Mucosa of gallbladder (tissue), 1 donor: ENCODE results near the gene GNAL. TPM values are rescaled to one million over a fixed set of nuclear protein-coding genes. Genes with fewer than 3 reads are reported as not detected.

Experiments
- DNase-seq: peaks from one replicate; pipeline ENCODE4 v3.0.0-alpha.2; 2020; ENCODE audit warnings: low spot score
- total RNA-seq: library from RNA; stranded (reverse); gene quantifications from one replicate; pipeline ENCODE4 v1.2.1, GENCODE V29; 2021
- donor health status: DM: no; HTN: no; CAD: no.

Gene GNAL
- total RNA-seq, 1 donor from 2014 or later = 3.9 TPM

DNA sequence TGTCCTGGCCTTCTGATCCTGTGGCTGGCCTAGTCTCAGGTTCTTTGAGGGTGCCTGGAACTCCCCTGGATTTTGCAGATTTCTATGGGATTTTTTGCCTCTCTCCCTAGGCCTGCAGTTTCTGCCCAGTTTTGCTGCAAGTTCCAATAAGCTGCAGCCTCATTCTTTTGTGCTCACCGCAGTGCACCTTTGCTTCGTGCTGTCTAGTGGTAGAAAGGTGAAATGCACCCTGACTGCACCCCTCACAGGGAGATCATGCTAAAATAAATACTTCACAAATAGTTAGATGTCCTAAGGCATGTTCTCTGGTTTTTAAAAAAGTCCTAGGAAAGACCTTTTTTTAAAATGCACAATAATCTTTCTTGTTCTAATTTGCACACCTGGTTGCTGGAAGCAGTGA, 72.5 kb downstream of the GNAL start:
- no peak for DNase-seq

DNA sequence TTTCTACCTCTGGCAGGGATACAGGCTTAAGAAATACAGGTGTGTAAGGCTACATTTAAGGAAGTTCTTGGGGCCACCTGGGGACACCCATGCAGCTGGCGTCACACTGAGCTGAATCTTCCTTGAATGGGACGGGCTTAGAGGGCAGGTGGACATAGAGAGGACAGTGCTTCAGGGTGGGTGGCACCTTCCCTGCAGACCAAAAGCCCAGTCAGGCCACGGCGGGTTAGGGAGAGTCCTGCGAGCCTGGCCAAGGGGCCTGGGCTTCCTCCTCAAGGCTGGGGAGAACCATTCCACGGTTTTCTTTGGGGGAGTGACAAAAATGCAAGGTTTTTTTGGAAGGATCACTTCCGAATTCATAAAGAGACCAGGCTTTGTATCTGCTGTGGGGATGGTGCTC, 73.4 kb downstream of the GNAL start:
- DNase-seq = no peak

- no peak for DNase-seq
Observed at GRCh38 chr18:11767329-11767728, 78.3 kb downstream of the GNAL start.

DNA sequence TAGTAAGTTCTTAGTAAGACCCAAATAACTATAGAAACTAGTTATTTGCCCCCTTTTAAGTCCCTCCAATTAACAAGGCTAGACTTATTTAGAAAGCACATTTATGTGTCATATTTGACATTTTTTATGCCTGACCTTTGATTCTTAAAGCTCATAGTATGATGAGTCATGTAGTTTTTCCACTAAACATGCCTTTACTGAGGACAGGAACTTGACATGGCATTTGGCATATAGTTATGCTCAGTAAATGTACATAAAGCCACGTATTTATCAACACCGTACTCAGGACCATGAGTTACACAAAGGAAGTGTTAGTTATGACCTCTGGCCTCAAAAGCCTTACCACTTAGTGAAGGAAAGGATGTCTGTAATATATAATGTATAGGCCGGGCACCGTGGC, 78.9 kb downstream of the GNAL start:
- DNase-seq = no peak

- no peak for DNase-seq
Observed at GRCh38 chr18:11775436-11776174, 86.5 kb downstream of the GNAL start.

DNA sequence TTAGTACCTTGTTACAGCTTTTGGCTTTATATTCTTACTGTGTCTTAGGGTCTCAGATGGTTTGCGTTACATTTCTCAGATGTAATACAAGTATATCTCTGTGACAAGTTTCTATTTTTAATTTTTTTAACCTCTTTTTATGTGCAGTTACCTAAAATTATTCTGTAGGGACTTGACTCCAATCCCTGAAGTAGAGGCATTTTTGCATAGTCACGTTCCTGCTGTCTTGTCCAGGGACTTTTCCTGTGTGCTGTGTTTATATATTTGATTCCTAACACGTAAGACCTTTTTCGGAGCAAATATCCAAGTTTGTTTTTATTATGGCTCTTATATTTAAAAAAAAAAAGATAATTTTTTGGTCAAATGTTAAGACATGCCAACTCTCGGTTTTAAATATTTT, 91.0 kb downstream of the GNAL start:
- no peak for DNase-seq

- DNase-seq = no peak
Observed at GRCh38 chr18:11783716-11784331, 94.8 kb downstream of the GNAL start.

GRCh38 chr18:11784674-11785304, 95.7 kb downstream of the GNAL start:
- DNase-seq = no peak

DNA sequence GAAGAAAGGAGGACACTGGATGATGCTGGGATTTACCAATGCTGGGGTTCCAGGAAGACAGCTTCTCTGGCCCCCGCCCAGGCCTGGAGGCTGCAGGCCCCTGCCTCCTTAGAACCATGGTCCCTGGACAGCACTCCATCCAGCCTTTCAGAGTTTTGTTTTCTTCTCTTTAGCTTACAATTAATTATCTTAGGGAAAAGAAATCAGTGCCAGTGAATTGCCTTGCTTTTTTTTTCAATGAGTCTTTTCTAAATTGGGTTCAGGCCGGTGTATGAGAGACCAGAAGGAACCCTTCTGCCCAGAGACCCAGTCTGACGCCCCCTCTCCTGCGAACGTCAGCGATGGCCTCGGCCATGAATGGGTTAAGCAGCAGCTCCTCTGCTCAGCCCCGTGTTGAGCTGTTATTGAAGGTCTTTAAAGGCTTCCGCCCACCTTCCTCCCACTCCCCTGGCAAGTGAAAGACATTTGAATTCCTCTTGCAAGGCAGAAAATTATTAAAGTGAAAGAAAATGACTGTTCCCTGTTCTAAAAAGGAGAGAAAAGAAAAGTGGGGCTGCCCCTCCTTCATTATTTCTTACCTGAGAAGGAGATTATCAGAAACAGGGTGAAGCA, 96.5 kb downstream of the GNAL start:
- no peak for DNase-seq

- DNase-seq = no peak
Observed at GRCh38 chr18:11789716-11790510, 100.8 kb downstream of the GNAL start.

DNA sequence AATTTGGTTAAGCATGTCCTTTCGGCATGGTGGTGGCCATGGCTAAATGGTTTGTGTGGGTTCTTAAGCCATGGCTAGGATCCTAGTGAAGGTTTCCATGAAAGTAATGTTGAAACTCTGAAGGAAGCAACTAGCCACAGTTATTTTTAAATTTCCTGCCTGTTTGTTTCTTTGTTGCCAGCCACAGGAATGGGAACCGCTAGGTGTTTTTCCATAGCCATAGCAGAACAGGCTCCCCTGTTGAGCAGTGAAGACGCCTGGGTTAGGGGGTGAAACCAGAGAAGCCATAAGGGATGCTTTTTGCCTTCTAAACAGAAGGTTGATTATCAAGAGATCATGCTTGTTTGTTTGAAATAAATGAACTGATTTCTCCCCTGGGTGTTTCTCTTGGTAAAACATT, 102.1 kb downstream of the GNAL start:
- DNase-seq = no peak

GRCh38 chr18:11792632-11793031, 103.6 kb downstream of the GNAL start:
- DNase-seq = no peak

DNA sequence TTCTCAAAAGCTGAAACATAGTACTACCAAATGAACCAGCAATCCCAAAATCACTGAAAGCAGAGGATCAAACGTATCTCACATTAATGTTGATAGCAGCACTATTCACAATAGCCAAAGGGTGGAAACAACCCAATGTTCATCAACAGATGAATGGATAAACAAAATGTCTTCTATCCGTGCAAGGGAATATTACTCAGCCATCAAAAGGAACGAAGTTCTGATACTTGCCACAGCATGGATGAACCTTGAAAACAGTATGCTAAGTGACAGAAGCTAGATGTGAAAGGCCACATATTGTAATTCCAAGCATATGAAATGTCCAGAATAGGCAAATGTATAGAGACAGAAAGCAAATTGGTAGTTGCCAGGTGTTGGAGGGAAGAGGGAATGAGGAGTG, 105.1 kb downstream of the GNAL start:
- no peak for DNase-seq

DNA sequence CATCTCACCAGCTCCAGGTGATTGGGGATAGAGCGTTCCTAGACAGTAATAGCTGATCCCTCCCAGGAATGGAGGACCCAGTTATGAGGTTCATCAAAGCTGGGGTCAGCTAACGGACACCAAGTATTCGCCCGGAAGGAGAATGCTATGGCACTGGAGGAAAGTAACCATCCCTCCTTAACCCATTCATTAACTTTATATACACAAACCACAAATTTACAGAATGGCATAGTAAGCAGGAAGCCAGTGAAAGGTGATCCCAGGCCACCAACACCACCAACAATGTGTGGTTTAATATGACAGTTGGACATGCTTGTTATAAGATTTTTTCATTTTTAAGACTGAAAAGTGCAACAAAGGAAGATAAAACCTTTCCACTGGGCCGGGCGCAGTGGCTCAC, 106.9 kb downstream of the GNAL start:
- DNase-seq = no peak

GRCh38 chr18:11798271-11798670, 109.2 kb downstream of the GNAL start:
- no peak for DNase-seq

- DNase-seq = no peak
Observed at GRCh38 chr18:11799066-11799465, 110.0 kb downstream of the GNAL start.

- no peak for DNase-seq
Observed at GRCh38 chr18:11800566-11801334, 111.7 kb downstream of the GNAL start.

GRCh38 chr18:11801573-11801972, 112.5 kb downstream of the GNAL start:
- DNase-seq = no peak

DNA sequence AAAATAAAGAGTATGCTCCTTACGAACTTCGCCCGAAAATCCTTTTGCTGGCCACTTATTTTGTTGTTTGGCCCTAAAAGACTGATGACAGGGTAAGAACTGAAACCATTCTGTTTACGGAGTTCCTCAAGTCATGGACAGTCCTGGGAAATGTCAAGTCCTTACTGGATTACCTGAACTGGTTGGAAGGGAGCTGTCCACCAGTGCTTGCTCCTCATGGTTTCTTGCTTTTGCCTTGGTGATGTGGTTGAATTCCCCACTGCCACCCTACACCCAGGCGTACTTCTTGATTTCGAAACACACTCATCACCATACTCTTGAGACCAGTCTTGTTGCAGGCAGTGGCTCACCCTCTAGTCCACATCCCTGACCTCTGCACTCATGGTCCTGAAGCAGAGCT, 113.1 kb downstream of the GNAL start:
- DNase-seq = no peak

GRCh38 chr18:11802586-11802985, 113.5 kb downstream of the GNAL start:
- no peak for DNase-seq

- DNase-seq = no peak
Observed at GRCh38 chr18:11807233-11807632, 118.2 kb downstream of the GNAL start.
